A673 (cell line): ENCODE data around the gene C1QB.

Source experiments
- EZH2 ChIP-seq: fragments of 200-600 bp; sonication (generic); IDR thresholded peaks from 2 replicates; pipeline ENCODE4 v1.6.1; 2017; ENCODE audit warnings: borderline replicate concordance, low read depth, mild to moderate bottlenecking, mixed read lengths, antibody characterized with exemption, low read length; ENCODE audit not compliant: poor library complexity, severe bottlenecking
- TF ChIP-seq, protein P1 (sequence below): fragments of 300-800, 200-600 bp; sonication (generic); conservative IDR thresholded peaks from 2 replicates; pipeline ENCODE4 v1.5.1; 2017; ENCODE audit warnings: low read depth, mild to moderate bottlenecking, antibody characterized with exemption, low read length, moderate library complexity, mixed read lengths

DNA sequence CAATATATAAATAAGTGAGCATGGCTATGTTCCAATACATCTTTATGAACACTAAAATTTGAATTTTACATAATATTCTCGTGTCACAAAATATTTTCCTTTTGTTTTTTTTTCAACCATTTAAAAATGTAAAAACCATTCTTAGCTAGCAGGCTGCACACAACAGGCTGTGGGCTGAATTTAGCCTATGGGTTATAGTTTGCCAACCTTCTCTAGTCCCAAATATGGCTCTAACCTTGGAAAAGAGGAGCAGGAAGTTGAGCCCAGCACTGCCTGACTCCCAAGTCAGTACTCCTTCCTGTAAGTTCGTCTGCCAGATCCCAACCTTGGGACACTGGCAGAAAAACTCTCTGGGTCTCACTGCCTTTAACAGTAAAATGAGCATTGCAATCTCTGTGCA is 13.4 kb downstream of the C1QB start:
- TF ChIP-seq, protein P1, sequence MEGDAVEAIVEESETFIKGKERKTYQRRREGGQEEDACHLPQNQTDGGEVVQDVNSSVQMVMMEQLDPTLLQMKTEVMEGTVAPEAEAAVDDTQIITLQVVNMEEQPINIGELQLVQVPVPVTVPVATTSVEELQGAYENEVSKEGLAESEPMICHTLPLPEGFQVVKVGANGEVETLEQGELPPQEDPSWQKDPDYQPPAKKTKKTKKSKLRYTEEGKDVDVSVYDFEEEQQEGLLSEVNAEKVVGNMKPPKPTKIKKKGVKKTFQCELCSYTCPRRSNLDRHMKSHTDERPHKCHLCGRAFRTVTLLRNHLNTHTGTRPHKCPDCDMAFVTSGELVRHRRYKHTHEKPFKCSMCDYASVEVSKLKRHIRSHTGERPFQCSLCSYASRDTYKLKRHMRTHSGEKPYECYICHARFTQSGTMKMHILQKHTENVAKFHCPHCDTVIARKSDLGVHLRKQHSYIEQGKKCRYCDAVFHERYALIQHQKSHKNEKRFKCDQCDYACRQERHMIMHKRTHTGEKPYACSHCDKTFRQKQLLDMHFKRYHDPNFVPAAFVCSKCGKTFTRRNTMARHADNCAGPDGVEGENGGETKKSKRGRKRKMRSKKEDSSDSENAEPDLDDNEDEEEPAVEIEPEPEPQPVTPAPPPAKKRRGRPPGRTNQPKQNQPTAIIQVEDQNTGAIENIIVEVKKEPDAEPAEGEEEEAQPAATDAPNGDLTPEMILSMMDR = no peak
- no peak for TF ChIP-seq EZH2
